ENCODE results near the gene DIP2C. TPM values are rescaled to one million over a fixed set of nuclear protein-coding genes. Genes with fewer than 3 reads are reported as not detected.

DIP2C gene
- polyA plus RNA-seq, 2 donors = 2.2 to 2.7 TPM

DNA sequence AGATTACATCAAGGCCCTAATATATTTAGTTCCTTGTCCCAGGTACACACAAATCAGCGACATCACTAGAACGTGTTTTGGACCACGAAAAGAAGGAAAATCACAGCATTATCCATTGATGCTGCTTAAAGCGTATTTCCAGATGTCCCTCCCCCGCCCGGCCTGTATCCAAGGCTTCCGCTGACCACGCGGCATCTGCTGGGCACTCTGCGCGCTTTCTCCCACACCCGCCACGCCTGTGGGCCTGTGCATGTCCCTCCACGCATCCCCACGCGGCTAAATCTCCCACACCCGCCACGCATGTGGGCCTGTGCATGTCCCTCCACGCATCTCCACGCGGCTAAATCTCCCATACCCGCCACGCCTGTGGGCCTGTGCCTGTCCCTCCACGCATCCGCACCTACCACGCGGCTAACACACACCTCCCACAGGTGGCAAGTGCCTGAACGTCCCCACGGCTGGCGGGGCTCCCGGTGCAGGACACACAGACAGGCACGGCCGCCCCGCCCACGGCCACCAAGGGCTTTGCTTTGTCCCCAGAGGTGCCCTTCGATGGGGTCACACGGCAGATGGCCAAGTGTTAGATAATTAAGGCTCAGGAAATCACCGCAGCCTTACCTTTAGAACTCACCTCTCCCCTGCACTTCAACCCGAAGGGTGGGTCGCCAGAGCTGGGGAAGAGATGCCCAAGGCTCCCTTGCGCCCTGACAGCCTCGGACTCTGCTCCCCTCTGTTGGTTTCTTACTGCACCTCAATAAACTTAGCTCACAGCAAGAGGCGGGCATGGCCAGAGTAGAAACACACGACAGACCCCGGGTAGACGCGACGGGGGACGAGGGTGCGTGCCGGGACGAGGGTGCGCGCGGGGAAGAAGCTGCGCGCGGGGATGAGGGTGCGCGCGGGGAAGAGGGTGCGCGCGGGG lies 49.5 kb downstream of the DIP2C start:
- no peak overlapping the region for H3K27ac ChIP-seq (ENCODE audit: low read depth in 2 of 2, low read length in 1 of 2)
- no peaks in the 10 kb centered on the region for H3K27me3 ChIP-seq (ENCODE audit: control insufficient read depth in 1 of 2, insufficient read depth in 2 of 2, low read length in 2 of 2)
- H3K9me3 ChIP-seq (ENCODE audit: control insufficient read depth in 2 of 2, insufficient read depth in 1 of 2, low read depth in 1 of 2, low read length in 1 of 2) = peaks cover 0 to 3% of the 10 kb centered on the region in 2 donors
- peaks cover 0 to 8% of the 10 kb centered on the region in 2 donors for H3K4me1 ChIP-seq (ENCODE audit: control insufficient read depth in 2 of 2, insufficient read depth in 2 of 2, low read length in 1 of 2)
- H3K4me3 ChIP-seq (ENCODE audit: low read depth in 1 of 2, low read length in 2 of 2) = no peak overlapping the region
- no peaks in the 10 kb centered on the region for H3K36me3 ChIP-seq (ENCODE audit: control insufficient read depth in 2 of 2, insufficient read depth in 2 of 2, low read length in 1 of 2)
- 96 to 97% methylated on average over 64 of the region's 64 CpGs for WGBS, 2 donors

DNA sequence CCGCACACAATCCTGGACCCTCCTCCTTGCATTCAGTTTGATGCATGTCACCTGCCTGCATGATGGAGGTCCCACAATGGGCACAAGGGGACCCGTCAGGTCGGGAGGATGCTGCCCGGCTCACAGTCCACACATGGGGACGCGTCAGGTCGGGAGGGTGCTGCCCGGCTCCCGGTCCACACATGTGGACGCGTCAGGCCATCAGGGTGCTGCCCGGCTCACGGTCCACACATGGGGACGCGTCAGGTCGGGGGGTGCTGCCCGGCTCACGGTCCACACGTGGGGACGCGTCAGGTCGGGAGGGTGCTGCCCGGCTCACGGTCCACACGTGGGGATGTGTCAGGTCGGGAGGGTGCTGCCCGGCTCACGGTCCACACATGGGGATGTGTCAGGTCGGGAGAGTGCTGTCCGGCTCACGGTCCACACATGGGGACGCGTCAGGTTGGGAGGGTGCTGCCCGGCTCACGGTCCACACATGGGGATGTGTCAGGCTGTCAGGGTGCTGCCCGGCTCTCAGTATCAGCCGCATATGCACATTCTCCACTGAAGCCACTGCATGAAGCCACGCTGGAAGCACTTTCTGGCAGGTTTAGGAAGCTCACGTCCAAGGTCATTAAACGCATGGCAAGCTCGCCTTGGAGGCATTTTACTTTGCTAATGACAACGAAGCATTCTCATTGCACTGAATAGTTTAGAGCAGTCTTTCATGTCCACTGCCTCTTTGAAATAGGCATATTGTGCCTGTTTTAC lies 50.3 kb downstream of the DIP2C start:
- 91% methylated on average over 42 of the region's 42 CpGs for WGBS, 2 donors

DNA sequence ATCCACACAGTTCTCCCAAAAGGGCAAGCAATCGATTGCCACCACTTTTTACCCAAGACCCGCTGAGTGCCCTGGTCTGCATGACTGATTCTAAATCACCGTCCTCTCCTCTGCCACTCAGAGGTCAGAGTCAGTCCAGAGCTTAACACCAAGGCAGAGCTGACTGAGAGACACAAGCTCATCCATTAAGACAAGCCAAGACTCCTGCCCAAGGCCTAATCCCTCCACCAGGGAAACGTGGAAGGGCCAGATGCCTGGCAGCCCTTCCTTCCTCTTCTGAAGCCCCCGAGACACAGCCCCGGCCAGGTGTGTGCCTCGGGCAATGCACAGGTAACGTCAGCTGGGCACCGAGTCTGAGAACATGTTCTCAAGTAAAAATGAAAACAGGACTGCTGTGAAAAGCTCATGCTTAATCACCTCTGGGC lies 51.7 kb downstream of the DIP2C start:
- Histone ChIP-seq H3K4me1 (ENCODE audit: control insufficient read depth in 2 of 2, insufficient read depth in 2 of 2, low read length in 1 of 2) (peaks cover 0 to 8% of the 10 kb centered on the region in 2 donors), H3K27me3 (ENCODE audit: control insufficient read depth in 1 of 2, insufficient read depth in 2 of 2, low read length in 2 of 2) (no peaks in the 10 kb centered on the region), H3K27ac (ENCODE audit: low read depth in 2 of 2, low read length in 1 of 2) (peak overlapping the region; percentile 52 to 54), H3K9me3 (ENCODE audit: control insufficient read depth in 2 of 2, insufficient read depth in 1 of 2, low read depth in 1 of 2, low read length in 1 of 2) (no peaks in the 10 kb centered on the region), H3K36me3 (ENCODE audit: control insufficient read depth in 2 of 2, insufficient read depth in 2 of 2, low read length in 1 of 2) (no peaks in the 10 kb centered on the region), H3K4me3 (ENCODE audit: low read depth in 1 of 2, low read length in 2 of 2) (no peak overlapping the region)
- WGBS, 2 donors = 48 to 58% methylated on average over 9 of the region's 9 CpGs

More for the DNA sequence above, 50.3 kb downstream of the DIP2C start:
- Histone ChIP-seq H3K36me3 (ENCODE audit: control insufficient read depth in 2 of 2, insufficient read depth in 2 of 2, low read length in 1 of 2) (no peaks in the 10 kb centered on the region), H3K4me3 (ENCODE audit: low read depth in 1 of 2, low read length in 2 of 2) (no peak overlapping the region), H3K4me1 (ENCODE audit: control insufficient read depth in 2 of 2, insufficient read depth in 2 of 2, low read length in 1 of 2) (peaks cover 0 to 8% of the 10 kb centered on the region in 2 donors), H3K27me3 (ENCODE audit: control insufficient read depth in 1 of 2, insufficient read depth in 2 of 2, low read length in 2 of 2) (no peaks in the 10 kb centered on the region), H3K27ac (ENCODE audit: low read depth in 2 of 2, low read length in 1 of 2) (no peak overlapping the region), H3K9me3 (ENCODE audit: control insufficient read depth in 2 of 2, insufficient read depth in 1 of 2, low read depth in 1 of 2, low read length in 1 of 2) (no peaks in the 10 kb centered on the region)

DNA sequence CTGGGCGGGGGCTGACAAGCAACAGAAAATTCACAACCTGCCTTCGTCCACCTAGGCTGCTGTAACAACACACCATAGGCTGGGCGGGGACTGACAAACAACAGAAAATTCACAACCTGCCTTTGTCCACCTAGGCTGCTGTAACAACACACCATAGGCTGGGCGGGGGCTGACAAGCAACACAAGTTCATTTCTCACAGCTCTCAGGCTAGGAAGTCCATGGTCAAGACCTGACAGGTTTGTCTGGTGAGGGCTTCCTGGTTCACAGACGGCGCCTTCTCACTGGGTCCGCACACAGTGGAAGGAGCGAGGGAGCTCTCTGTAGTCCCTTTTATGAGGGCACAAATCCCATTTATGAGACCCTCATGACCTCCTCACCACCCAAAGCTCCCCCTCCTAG lies 52.2 kb downstream of the DIP2C start:
- no peaks in the 10 kb centered on the region for H3K27me3 ChIP-seq (ENCODE audit: control insufficient read depth in 1 of 2, insufficient read depth in 2 of 2, low read length in 2 of 2)
- WGBS, 2 donors = 56 to 58% methylated on average over 8 of the region's 8 CpGs
- no peaks in the 10 kb centered on the region for H3K9me3 ChIP-seq (ENCODE audit: control insufficient read depth in 2 of 2, insufficient read depth in 1 of 2, low read depth in 1 of 2, low read length in 1 of 2)
- no peak overlapping the region for H3K4me3 ChIP-seq (ENCODE audit: low read depth in 1 of 2, low read length in 2 of 2)
- H3K4me1 ChIP-seq (ENCODE audit: control insufficient read depth in 2 of 2, insufficient read depth in 2 of 2, low read length in 1 of 2) = peaks cover 0 to 8% of the 10 kb centered on the region in 2 donors
- no peaks in the 10 kb centered on the region for H3K36me3 ChIP-seq (ENCODE audit: control insufficient read depth in 2 of 2, insufficient read depth in 2 of 2, low read length in 1 of 2)
- peak overlapping the region; percentile 52 to 54 for H3K27ac ChIP-seq (ENCODE audit: low read depth in 2 of 2, low read length in 1 of 2)

DNA sequence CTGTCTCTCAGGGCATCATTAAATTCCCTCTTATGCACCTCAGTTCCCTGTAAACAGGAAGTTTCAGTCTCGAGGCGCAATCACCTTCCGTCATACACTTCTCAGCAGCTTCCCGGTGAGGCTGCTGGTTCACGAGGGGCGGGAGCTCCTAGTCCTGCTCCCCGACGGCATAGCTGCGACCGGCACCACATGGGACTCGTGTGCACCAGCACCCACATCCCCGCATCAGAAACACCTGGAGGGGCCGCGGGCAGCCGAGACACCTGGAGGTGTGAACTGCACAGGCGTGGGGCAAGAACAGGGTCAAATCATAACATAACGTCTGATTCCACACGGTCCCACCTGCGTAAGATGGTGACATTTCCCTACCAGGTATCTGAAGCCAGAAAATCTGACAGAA lies 52.7 kb downstream of the DIP2C start:
- no peaks in the 10 kb centered on the region for H3K9me3 ChIP-seq (ENCODE audit: control insufficient read depth in 2 of 2, insufficient read depth in 1 of 2, low read depth in 1 of 2, low read length in 1 of 2)
- no peaks in the 10 kb centered on the region for H3K27me3 ChIP-seq (ENCODE audit: control insufficient read depth in 1 of 2, insufficient read depth in 2 of 2, low read length in 2 of 2)
- H3K4me1 ChIP-seq (ENCODE audit: control insufficient read depth in 2 of 2, insufficient read depth in 2 of 2, low read length in 1 of 2) = peaks cover 0 to 8% of the 10 kb centered on the region in 2 donors
- no peak overlapping the region for H3K4me3 ChIP-seq (ENCODE audit: low read depth in 1 of 2, low read length in 2 of 2)
- no peaks in the 10 kb centered on the region for H3K36me3 ChIP-seq (ENCODE audit: control insufficient read depth in 2 of 2, insufficient read depth in 2 of 2, low read length in 1 of 2)
- H3K27ac ChIP-seq (ENCODE audit: low read depth in 2 of 2, low read length in 1 of 2) = peak overlapping the region in 1 of 2 donors; percentile 54
- WGBS, 2 donors = 82 to 84% methylated on average over 19 of the region's 19 CpGs

DNA sequence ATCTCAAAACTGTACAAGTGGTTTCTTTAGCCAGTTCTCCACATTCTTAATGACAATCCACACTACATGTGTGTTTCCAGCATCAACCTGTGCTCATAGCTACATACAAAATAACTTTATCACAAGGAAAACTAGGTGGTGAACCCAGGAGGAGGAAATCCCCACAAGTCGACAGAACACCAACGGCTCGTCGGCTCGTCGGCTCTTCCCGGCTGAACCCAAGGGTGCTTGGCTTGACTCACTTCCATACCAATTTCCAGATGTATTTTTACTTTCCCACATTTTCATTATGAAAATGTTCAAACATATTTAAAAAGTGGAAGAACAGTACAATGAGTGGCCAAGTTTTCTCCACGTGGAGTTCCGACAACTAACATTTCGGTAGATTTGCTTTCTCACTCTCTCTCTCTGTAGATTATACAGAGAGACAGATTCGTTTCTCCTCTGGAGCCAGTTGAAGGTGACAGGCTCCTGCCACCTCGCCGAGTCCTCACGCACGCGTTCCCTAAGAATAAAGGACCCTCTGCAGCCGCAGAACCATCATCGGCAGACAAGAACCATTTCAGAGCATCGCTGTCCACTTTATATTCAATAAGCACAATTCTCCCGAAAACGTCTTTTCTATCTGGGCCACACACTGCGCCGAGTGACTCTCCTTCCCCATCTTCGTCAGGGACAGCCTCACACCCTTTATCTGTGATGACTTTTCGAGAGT lies 53.3 kb downstream of the DIP2C start:
- 95% methylated on average over 25 of the region's 25 CpGs for WGBS, 2 donors
- Histone ChIP-seq H3K4me1 (ENCODE audit: control insufficient read depth in 2 of 2, insufficient read depth in 2 of 2, low read length in 1 of 2) (peaks cover 0 to 8% of the 10 kb centered on the region in 2 donors), H3K36me3 (ENCODE audit: control insufficient read depth in 2 of 2, insufficient read depth in 2 of 2, low read length in 1 of 2) (no peaks in the 10 kb centered on the region), H3K27me3 (ENCODE audit: control insufficient read depth in 1 of 2, insufficient read depth in 2 of 2, low read length in 2 of 2) (no peaks in the 10 kb centered on the region), H3K4me3 (ENCODE audit: low read depth in 1 of 2, low read length in 2 of 2) (no peak overlapping the region), H3K9me3 (ENCODE audit: control insufficient read depth in 2 of 2, insufficient read depth in 1 of 2, low read depth in 1 of 2, low read length in 1 of 2) (no peaks in the 10 kb centered on the region), H3K27ac (ENCODE audit: low read depth in 2 of 2, low read length in 1 of 2) (no peak overlapping the region)

DNA sequence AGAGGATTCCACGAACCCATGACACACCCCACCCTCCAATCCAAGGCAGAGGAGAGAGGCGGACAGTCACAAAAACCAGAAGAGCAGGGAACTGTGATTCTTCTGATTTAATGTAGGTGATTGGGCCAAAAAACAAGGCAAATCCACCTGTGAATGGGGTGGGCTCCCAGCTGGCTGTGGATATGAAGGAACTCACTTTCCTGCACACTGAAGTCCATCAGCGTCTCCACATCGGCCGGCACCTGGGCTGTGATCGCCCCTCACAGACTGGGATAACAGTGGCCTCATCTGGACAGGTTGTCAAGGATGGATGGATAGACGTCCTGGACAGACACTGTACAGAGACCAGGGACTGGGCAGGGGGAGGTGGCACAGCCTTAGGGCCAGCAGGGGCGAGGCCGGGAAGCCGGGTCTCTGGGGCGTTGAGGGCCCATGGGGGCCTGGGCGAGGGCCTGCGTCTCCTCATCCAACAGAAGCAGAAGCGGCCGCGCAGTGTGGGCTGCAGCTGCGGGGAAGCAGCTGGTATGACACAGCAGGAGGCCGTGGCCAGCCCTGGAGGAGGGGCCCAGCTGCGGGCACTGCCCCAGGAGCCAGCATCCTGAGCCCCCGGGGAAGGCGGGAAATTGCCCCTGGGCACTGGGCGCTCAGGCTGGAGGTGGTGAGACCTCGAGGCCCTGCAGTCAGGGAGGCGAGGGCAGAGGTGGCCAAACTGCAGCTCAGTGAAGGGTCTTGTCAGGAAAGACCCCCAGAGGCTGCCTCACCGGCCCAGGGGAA lies 54.2 kb downstream of the DIP2C start:
- Histone ChIP-seq H3K4me1 (ENCODE audit: control insufficient read depth in 2 of 2, insufficient read depth in 2 of 2, low read length in 1 of 2) (peaks cover 0 to 8% of the 10 kb centered on the region in 2 donors), H3K27me3 (ENCODE audit: control insufficient read depth in 1 of 2, insufficient read depth in 2 of 2, low read length in 2 of 2) (no peaks in the 10 kb centered on the region), H3K4me3 (ENCODE audit: low read depth in 1 of 2, low read length in 2 of 2) (no peak overlapping the region), H3K27ac (ENCODE audit: low read depth in 2 of 2, low read length in 1 of 2) (no peak overlapping the region), H3K9me3 (ENCODE audit: control insufficient read depth in 2 of 2, insufficient read depth in 1 of 2, low read depth in 1 of 2, low read length in 1 of 2) (no peaks in the 10 kb centered on the region), H3K36me3 (ENCODE audit: control insufficient read depth in 2 of 2, insufficient read depth in 2 of 2, low read length in 1 of 2) (peaks cover 0 to 2% of the 10 kb centered on the region in 2 donors)
- WGBS, 2 donors = 71 to 77% methylated on average over 24 to 25 of the region's 25 CpGs

DNA sequence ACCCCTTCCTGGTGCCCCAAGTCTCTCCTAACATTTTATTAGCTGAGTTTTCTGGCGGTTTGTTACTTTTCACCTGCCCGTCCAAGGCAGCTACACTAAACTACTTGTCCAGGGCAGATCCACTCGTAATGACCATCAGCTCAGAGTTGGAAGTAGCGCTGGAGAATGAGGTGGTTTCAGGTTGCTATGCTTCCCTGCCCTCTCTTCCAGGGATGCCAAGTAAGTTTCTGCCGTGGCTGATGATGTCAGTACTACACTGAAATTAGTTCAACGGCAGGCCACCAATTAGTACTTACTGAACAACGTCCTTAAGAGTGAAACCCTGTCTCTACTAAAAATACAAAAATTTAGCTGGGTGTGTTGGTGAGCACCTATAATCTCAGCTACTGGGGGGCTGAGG lies 55.2 kb downstream of the DIP2C start:
- Histone ChIP-seq H3K27me3 (ENCODE audit: control insufficient read depth in 1 of 2, insufficient read depth in 2 of 2, low read length in 2 of 2) (no peaks in the 10 kb centered on the region), H3K27ac (ENCODE audit: low read depth in 2 of 2, low read length in 1 of 2) (peak overlapping the region in 1 of 2 donors; percentile 33)

More for the DNA sequence above, 55.2 kb downstream of the DIP2C start:
- WGBS, 2 donors = 70 to 73% methylated on average over 7 of the region's 7 CpGs
- H3K4me3 ChIP-seq (ENCODE audit: low read depth in 1 of 2, low read length in 2 of 2) = no peak overlapping the region
- H3K4me1 ChIP-seq (ENCODE audit: control insufficient read depth in 2 of 2, insufficient read depth in 2 of 2, low read length in 1 of 2) = peaks cover 0 to 8% of the 10 kb centered on the region in 2 donors
- H3K9me3 ChIP-seq (ENCODE audit: control insufficient read depth in 2 of 2, insufficient read depth in 1 of 2, low read depth in 1 of 2, low read length in 1 of 2) = no peaks in the 10 kb centered on the region
- H3K36me3 ChIP-seq (ENCODE audit: control insufficient read depth in 2 of 2, insufficient read depth in 2 of 2, low read length in 1 of 2) = peaks cover 0 to 2% of the 10 kb centered on the region in 2 donors

All from esophagus (tissue), 2 donors.